Measurements from ENCODE around the gene TLE2.

TLE2 gene

DNA sequence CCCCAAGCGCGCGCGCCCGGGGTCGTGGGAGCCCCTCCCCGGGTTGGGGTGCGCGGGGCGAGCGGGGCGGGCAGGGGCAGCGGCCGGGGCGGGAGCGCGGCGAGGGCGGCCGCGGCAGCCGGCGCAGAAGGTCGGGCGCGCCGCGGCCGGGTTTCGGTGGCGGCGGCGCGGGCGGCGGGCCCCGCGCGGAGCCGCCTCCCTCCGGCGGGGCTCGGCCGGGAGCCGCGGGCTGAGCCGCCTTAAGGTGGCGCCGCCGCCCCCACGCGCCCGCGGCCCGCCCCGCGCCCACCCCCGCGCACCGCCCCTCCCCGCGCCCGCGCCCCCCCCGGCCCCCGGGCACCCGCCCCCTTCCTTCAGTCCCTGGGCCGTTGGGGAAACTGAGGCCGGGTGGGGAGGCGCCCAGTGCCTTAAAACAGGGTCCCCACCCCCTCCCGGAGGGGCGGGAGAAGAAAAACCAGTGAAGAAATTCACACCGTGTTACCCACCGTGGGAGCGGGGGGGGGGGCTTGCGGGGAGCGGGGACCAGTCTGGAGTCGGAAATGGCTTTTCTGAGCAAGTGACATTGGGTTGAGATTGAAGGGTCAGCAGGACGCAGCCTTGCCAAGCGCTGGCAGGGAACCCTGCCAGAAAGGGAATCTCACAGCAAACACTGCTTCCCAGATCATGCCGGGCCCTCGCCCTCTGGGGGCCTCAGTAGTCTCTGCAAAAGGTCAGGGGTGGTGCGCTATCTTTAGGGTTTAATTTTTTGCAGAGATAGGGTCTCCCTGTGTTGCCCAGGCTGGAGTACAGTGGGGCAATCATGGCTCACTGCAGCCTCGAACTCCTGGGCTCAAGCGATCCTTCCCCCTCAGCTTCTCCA lies at the start of gene TLE2:
Gene TLE2 (minus strand): TSS at position 216 of the 859 bp plus-strand sequence. CDS start 376 bp downstream, outside the sequence.
- no peak for DNase-seq

DNA sequence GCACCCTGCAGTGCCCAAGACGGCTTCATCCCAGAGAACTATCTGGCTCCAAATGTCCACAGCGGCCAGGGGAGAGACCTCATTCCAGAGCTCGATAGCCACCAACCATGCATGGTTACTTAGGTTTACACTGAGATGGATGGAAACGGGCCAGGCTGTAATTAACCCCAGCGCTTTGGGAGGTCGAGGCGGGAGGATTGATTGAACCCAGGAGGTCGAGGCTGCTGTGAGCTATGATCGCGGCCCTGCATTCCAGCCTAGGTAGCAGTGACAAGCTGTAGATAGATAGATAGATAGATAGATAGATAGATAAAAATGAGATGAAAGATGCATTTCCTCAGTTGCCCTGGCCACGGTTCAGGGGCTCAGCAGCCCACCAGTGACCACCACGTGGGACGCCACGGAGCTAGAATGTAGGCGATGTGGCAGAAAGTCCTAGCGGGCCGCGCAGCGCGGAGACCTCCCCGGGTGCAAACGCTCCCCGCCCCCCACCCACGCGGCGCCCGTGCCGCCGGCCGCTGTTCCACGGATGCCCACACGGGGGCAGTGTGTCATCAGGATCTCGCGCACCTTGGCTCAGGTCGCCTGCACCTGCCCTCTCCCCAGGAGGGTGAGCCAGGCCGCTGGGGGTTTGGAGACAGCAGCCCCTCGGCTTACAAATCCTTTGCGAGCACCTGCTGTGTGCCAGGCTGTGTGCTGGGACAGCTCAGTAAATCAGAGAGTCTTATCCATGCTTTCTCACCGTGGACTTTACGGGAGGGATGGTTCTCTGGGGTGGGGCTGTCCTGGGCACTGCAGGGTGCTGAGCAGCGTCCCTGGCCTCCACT lies 46.7 kb upstream of the TLE2 start:
- peak; percentile 58 for DNase-seq

DNA sequence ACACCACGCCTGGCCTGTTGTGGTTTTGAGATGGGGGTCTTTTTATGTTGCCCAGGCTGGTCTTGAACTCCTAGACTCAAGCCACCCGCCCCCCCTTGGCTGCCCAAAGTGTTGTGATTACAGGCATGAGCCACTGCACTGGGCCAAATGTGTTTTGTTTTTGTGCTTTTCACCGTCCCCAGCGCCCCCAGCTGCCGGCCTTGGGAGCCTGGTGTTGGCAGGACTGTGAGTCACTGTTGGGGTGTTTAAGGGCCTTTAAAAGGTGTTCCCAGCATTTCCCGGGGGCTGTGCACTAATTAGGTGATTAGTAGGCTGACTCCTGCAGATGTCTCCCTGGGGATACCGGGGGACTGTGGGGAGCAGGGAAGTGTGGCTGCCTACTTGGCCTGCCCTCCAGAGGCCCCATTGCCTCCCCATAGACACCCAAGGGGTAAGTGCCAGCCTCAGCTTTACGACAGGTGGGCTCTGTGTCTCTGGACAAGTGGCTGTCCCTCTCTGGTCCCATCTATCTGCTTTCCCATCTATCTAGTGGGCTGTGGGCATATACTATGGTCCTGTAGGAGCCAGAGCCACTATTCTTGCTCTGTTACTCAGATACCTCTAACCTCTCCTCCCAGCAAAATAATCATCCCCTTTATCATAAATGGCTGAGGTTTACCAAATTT lies 45.0 kb upstream of the TLE2 start:
- DNase-seq: no peak

DNA sequence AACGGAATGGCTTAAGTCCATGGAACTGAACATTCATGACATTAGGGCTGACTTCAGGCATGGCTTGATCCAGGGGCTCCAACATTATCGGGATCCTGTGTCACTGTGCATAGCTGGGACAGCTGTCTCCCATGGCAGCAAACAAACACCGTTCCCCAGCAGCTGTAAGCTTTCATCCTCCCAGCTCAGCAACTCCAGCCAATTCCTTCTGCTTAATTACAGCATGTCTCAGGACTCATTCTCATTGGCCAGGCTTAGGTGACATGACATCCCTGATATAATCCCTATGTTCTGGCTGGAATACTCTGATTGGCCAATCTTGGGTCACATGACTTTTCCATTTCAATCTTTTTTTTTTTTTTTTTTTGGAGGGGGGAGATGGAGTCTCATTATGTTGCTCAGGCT lies 44.1 kb upstream of the TLE2 start:
- no peak for DNase-seq

DNA sequence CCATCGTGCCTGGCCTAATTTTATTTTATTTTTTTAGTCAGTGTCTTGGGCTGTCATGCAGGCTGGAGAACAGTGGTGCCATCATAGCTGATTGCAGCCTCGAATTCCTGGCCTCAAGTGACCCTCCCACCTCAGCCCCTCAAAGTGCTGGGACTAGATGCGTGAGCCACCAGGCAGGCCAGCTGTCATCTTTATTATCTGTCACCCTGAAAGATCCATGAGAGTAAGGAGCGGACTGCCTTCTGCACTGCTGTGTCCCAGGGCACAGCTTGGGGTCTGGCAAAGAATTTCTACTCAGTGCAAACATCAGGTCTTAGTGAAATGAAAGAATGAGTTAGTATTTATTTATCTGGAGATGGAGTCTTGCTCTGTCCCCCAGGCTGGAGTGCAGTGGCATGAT lies 42.7 kb upstream of the TLE2 start:
- DNase-seq: no peak

DNA sequence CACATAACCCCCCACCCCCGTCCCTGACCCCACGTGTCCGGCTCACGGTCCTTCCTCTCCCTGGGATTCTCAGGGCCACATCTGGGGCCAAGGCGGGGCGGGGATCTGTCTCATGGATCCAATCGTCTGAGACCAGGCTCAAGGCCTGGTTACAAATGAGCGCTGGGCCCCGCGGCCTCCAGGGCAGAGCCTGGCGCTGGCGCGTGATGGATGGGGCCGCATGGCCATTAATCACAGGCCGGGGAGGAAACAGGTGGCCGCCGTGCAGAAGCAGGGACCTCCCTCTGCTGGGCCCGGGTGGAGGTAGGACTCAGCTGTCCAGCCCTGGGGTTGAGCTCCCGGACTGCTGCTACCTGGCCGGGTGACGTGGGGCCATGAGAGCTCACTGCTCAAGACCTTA lies 39.0 kb upstream of the TLE2 start:
- no peak for DNase-seq

DNA sequence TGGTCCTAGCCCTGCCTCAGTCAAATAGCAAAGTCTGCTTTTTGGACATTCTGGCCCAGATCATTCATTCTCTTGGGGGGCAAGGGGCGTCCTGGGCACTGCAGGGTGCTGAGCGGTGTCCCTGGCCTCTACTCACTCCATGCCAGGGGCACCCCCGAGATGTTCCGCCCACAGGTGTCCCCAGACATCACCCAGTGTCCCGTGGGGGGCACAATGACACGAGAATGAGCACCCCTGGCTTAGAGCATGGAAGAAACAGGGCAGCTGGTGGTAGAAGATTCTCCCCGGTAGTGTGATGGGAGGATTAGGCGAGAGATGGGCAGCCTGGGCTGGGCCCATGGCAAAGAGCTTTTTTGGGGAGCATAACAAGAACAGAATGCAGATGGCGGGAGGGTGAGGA lies 38.5 kb upstream of the TLE2 start:
- DNase-seq: no peak

DNA sequence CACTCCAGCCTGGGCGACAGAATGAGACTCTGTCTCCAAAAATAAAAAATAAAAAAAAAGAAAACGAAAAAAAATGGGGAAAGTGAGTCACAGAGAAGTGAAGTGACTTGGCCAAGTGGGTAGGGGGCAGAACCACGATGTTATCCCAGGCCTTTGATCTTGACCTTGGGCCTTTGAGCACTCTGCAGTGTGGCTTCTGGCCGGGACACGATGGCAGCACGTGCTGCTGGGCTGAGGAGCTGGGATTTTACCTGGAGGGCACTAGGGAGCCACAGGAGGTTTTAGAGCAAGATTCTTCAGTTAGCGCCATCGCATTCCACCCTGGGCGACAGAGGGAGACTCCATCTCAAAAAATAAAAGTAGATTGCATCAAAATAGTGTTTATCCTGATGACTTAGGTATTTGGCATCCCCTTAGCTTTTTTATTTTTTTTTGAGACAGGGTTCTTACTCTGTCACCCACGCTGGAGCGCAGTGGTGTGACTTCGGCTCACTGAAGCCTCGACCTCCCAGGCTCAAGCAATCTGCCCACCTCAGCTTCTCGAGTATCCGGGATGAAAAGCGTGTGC lies 37.5 kb upstream of the TLE2 start:
- DNase-seq: no peak

DNA sequence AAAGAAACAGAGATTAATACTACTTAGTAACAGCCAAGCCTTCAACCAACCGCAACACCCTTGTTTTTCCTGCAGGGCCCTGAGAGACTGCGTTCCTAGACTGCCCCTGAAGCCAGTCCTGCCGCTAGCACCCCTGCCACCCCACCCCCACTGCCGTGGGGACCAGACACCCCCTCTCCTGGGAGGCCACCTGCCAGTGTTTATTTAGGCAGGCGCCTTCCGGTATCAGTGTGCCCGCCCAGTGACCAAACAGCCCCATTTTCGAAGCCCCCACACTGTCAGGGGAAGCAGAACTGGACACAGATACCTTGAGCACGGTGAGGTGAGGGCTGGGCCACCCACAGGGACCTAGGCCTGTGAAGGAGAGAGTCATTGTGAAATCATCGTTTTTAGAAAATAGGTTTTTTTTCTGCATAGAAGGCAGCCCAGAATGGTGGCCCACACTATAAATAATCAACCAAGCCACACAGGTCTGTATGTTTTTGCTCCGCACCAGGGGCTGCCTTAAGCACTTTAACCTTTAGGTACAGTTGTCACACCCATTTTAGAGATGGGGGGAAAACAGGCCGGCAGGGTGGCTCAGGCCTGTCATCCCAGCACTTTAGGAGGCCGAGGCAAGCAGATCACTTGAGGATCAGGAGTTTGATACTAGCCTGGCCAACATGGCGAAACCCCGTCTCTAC lies 36.7 kb upstream of the TLE2 start:
- DNase-seq: peak; percentile 79

DNA sequence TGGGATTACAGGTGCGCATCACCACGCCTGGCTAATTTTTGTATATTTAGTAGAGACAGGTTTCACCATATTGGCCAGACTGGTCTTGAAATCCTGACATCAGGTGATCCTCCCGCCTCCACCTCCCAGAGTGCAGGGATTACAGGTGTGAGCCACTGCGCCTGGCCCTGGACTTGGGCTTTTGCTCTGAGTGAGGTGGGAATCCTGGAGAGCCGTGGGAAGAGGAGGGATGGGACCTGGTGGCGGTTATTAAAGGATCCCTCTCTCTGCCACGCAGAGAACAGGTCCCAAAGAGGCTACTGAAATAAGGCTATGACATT lies 34.9 kb upstream of the TLE2 start:
- no peak for DNase-seq

DNA sequence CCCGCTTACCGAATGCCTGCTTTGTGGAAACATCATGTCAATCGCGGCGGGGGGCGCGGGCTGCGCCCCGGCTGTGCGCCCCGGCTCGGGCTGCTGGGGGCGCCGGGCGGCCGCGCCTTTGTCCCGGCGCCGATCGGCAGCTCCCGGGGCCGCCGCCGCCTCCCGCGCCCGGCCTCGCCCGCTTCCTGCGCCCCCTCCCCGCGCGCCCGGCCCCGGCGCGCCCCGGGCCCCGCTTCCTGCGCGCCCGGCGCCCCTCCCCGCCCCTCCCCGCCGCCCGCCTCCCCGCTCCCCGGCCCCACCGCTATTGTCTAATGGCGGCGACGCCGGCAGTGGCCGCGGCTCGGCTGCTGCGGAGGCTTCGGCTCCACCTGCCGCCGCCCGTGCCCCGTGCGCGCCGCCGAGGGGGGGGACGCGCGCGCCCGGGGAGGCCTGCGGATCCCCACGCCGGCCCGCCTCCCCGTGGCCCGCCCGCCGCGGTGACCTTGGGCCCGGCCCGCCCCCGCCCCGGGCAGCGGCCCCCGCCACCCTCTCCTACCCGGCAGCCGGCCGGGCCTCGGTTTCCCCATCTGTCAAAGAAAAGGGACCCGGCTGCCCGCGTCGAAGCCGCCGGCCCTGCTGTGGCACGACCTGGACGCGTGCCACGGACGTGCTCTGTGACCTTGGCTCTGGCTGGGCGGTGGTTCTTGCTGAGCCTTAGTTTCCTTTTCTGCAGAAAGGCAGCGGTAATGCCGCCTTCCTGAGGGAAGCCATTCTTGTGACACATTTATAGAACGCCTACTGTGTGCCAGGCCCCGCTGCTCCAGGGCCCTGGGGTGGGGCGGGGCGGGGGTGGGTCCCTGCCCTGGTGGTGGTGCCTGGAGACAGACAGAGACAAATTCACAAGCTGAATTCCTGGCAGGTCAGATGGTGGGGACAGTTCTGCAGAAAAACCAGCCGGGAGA lies 33.4 kb upstream of the TLE2 start, which contains the start of gene TLE5:
Gene TLE5 (minus strand): TSS at position 331 of the 941 bp plus-strand sequence. CDS start 295 bp downstream, at position 36.
- DNase-seq: peak; percentile 42

DNA sequence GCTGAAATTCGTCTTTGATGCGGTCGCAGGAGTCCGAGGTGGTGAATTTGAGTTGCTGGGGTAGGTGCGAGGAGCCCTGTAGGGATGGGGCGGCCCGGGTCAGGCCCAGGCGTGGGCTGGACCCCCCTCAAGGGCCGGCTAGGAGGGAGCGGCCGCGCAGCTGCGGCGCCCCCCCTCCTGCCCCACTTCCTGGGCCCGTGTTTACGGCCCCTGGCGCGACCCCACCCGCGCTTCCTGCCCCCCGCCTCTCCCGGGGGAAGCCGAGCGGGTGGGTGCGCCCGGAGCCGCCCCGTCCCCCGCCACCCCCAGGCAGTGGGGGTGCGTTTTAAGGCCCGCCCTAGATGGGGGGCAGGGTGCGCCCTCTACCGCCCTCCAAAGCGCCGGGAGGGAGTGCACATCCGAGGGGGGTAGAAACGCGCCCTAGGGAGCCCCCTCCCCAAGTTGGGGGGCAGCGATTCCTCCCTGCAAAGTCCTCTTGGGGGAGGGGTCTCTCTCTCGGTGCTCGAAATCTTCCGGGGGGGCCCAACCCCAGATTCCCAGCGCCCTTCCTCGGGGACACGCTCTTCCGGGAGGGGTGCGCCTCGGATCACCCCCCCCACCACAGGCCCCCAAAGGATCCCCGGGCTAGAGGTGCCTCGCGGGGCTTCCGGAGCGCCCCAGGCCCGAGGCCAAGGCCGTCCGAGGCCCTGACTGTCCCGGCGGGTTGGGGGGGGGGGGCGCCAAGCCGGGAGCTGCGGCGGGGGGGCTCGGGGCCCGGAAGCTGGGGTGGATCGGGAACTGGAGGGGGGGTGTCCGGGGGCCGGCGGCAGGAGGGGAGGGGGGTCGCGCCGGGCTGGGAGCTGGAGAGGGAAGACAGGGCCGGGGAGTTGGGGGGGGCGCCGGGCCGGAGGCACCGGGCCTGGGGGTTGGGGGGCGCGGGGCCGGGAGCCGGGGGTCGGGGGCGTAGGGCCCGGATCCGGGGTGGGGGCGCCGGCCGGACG lies 32.4 kb upstream of the TLE2 start:
- no peak for DNase-seq

DNA sequence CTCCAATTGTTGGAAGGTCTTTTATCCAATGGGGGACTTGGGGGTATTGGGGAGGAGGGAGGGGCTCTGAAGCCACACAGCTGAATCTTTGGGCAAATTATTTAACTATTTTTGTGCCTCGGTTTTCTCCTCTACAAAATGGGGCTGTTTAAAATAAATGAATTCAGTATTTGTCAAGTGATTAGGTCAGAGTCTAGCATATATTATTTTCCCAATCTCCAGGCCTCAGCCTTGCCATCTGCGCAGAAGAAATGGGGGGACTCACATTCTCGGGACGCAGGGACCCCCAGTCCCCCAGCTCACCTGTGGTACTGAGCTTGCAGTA lies 31.7 kb upstream of the TLE2 start:
- DNase-seq: no peak

DNA sequence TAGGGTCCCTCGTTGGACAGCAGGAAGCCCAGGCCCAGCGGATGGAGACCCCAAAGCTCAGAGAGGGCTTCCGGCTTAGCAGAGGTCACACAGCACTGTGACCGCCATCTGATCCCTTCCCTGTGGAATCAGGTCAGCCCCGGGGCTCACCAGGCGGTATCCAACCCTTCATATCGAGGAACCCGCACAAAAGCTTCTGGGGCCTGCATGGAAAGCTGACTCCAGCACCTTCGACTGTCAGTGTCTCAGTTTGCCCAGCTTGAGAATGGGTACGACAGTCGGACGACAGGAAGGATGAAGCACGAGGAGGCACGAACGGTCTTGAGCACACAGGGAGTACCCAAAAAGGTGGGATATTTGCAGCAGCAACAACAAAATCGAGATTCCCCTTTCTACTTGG lies 30.6 kb upstream of the TLE2 start:
- no peak for DNase-seq

DNA sequence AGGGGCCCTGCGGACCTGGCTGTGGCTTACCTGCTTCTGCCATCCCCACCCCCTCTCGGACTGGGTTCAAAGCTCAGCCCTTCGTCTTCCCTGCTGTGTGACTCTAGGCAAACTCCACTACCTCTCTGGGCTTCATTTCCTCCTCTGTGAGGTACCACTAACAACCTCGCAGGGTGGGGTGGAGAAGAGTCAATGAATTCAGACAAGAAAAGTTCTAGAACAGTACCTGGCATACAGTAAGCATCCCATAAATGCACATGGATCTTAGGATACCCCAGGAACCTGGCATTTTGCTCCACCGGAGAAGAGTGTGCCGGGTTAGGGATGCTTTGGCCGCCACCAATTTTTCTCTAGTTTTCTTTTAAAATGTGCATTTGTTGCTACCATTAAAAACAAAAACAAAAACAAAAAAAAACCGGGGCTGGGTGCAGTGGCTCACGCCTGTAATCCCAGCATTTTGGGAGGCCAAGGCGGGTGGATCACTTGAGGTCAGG lies 29.8 kb upstream of the TLE2 start:
- DNase-seq: no peak

DNA sequence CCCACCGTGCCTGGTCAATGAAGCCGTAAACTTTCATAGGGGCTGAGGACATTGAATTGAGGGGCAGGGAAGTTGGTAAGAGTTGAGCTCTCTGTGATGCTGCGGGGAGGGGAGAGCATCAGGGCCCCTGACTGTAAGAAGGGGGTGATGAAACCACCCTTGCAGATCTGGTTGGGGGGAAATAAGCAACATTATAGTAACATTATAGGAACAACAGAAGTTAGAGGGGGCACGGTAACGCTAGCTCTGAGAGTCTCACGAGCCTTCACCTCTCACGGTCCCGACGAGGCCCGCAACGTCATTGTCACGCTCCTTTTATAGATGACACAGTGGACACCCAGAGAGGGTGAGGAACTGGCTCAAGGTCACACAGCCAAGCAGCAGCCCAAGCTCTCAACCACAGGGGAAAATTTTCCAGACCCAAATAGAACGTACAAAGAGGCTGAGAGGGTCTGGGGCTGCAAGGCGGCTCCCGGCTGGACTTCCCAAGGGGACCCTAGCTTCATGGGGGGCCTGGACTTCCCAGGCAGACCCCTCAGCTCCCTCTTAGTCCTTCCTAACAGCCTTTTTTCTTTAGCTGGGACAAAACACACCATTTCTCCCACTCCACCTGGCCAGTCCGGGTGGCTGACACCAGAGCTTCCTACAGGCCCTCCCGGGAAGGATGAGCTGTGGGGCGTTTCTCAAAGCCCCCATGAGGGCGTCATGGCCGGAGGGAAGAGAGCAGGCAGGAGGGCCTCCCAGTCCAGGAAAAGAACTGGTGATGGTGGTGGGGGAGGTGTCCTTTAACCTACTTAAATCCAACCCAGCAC lies 29.1 kb upstream of the TLE2 start:
- DNase-seq: no peak

DNA sequence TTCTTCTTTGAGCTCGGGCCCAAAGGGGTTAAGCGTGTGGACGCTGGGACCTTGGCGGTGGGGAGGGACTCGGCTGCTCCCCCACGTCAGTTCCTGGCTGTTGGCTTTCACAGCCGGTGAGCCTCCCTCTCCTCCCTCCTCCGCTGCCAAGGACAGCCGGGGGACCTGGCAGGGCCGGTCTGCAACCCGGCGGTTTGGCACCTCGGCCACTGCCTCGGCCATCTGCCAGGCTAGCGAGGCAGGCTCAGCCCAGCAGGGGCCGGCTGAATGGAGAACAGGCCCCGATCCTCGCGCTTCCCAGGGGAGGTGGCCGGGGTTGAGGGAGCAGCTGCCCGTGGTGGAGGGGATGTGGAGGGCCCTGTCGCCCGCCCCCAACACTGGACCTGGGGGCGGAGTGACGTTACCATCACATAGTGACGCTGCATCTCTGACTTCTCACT lies 28.2 kb upstream of the TLE2 start:
- peak; percentile 86 for DNase-seq

DNA sequence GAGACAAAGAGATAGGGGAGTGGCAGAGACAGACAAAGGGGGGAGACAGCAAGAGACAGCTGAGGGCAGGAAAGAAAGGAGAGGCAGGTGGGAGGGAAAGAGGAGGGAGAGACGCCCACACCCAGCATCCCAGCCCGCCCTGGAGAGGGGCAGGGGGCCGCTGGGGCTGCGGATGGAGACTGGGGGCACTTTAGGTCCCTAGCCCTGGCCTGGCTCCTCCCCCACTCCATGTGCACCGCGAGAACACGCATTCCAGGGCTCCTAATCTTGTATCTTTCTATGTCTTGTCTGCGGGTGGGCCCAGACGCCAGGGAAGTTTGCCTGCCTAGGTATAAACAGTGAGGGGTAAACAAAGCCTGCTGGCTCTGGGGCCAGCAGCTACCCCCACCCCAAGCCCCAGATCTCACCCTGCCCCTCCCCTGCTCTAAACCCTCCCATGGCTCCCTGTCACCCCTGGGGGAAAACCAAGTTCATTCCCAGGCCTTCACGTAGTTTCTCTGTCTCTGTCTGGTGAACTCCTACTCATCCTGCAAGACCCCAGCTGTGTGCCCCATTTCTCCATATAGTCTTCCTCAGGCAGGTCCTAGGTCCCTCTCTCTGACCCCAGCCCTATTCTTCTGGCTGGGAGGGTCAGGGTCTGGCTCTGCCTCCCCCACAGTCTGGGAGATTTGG lies 27.5 kb upstream of the TLE2 start:
- no peak for DNase-seq
